Karpas-422 (cell line): ENCODE data around the gene FLT3LG. TPM values are rescaled to one million over a fixed set of nuclear protein-coding genes. Genes with fewer than 3 reads are reported as not detected.

Experiments used
- DNase-seq: peaks from one replicate; pipeline ENCODE4 v3.0.0-alpha.2; 2015
- H2AFZ ChIP-seq: fragments of 200-600 bp; sonication (generic); 2 replicates; pipeline ENCODE4 v1.6.1; 2014; ENCODE audit warnings: antibody characterized with exemption, low read length, mixed read lengths
- H3K27ac ChIP-seq: fragments of 200-600 bp; sonication (generic); 2 replicates; pipeline ENCODE4 v1.5.1; 2014; ENCODE audit warnings: mild to moderate bottlenecking, low read length, moderate library complexity
- H3K27me3 ChIP-seq: fragments of 200-600 bp; sonication (generic); 2 replicates; pipeline ENCODE4 v1.6.1; 2014; ENCODE audit warnings: low read length, mixed read lengths
- H3K36me3 ChIP-seq: fragments of 200-600 bp; sonication (generic); 2 replicates; pipeline ENCODE4 v1.6.1; 2014; ENCODE audit warnings: low read length, mixed read lengths; ENCODE audit not compliant: insufficient read depth
- H3K4me1 ChIP-seq: fragments of 200-600 bp; sonication (generic); 2 replicates; pipeline ENCODE4 v1.6.1; 2014; ENCODE audit warnings: mild to moderate bottlenecking, low read length, mixed read lengths
- H3K4me2 ChIP-seq: fragments of 200-600 bp; sonication (generic); 2 replicates; pipeline ENCODE4 v1.6.1; 2014; ENCODE audit warnings: low read length, low read depth, mild to moderate bottlenecking; ENCODE audit not compliant: poor library complexity, severe bottlenecking
- H3K4me3 ChIP-seq: fragments of 200-600 bp; sonication (generic); 2 replicates; pipeline ENCODE4 v1.5.1; 2014; ENCODE audit warnings: mild to moderate bottlenecking, antibody characterized with exemption, low read length, mixed read lengths
- H3K79me2 ChIP-seq: fragments of 200-600 bp; sonication (generic); 2 replicates; pipeline ENCODE4 v1.6.1; 2014; ENCODE audit warnings: mild to moderate bottlenecking, low read length, mixed read lengths
- H3K9ac ChIP-seq: fragments of 200-600 bp; sonication (generic); 2 replicates; pipeline ENCODE4 v1.6.0; 2014; ENCODE audit warnings: low read length
- H3K9me2 ChIP-seq: fragments of 200-600 bp; sonication (generic), shearing (Covaris generic); replicated peaks from 2 replicates; pipeline ENCODE4 v1.6.0; 2014; ENCODE audit warnings: mild to moderate bottlenecking, low read length, moderate library complexity; ENCODE audit not compliant: insufficient read depth
- H3K9me3 ChIP-seq: fragments of 300-700, 200-600 bp; sonication (generic); 2 replicates; pipeline ENCODE4 v1.6.1; 2014; ENCODE audit warnings: low read length, mixed read lengths
- H4K20me1 ChIP-seq: fragments of 200-600 bp; sonication (generic); 2 replicates; pipeline ENCODE4 v1.6.1; 2014; ENCODE audit warnings: mild to moderate bottlenecking, antibody characterized with exemption, low read length, low read depth; ENCODE audit not compliant: insufficient read depth
- total RNA-seq: library from RNA; depleted of rRNA; stranded (reverse); fragments of >200 nt; shearing (Covaris generic); gene quantifications from 2 replicates; pipeline ENCODE4 v1.2.3, GENCODE V29; 2014; ENCODE audit warnings: low replicate concordance

FLT3LG gene
- total RNA-seq, 1 experiment from 2014 or later, result 18.8 TPM

DNA sequence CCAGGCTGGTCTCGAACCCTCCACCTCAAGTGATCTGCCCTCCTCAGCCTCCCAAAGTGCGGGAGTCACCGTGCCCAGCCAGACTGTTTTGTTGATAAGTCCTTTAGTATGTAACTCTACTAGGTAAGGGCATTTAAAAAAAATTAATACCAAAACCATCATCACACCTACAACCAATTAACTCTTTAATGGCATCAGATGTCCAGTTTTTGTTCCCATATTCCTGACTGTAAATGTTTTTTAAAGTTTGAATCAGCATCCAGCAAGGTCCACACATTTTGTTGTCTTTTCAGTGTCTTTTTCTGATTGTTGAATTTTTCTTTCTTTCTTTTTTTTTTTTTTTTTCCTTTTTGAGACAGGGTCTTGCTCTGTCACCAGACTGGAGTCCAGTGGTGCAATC, 44.0 kb downstream of the FLT3LG start:
- H3K36me3 ChIP-seq, result no peaks in the 10 kb centered on the region
- H3K4me3 ChIP-seq, result no peak overlapping the region
- no peaks in the 10 kb centered on the region for H4K20me1 ChIP-seq
- H3K9me2 ChIP-seq, result no peaks in the 10 kb centered on the region
- peaks cover 5% of the 10 kb centered on the region for H3K4me1 ChIP-seq
- no peaks in the 10 kb centered on the region for H3K9me3 ChIP-seq
- no peak for DNase-seq
- no peak overlapping the region for H2AFZ ChIP-seq
- H3K4me2 ChIP-seq, result no peak overlapping the region
- no peaks in the 10 kb centered on the region for H3K79me2 ChIP-seq
- no peak overlapping the region for H3K27ac ChIP-seq
- no peaks in the 10 kb centered on the region for H3K27me3 ChIP-seq
- no peak overlapping the region for H3K9ac ChIP-seq

DNA sequence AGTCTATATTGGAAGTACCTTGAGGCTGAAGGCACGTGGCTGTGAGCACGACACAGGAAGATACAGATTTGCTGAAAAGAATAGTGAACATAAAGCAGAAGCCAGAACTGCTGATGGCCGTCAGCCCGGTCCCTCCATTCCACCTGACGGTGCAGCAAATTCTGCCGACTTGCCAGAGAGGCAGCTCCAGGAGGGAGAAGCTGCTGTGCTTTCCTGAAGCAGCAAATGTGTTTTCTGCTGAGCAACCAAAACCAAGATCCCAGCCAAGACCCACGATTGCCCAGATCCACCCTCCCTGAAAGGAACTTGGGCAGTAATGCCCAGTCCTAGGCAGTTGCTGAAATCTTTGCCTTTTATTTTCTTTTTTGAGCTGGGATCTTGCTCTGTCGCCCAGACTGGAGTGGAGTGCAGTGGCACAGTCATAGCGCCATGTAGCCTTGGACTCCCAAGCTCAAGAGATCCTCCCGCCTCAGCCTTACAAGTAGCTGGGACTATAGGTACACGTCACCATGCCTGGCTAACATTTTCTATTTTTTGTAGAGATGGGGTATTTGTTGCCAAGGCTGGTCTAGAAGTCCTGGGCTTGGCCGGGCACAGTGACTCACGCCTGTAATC, 46.8 kb downstream of the FLT3LG start:
- H3K9me2 ChIP-seq, result no peaks in the 10 kb centered on the region
- H3K36me3 ChIP-seq, result no peaks in the 10 kb centered on the region
- no peaks in the 10 kb centered on the region for H3K79me2 ChIP-seq
- H4K20me1 ChIP-seq, result no peaks in the 10 kb centered on the region
- H3K4me1 ChIP-seq, result no peaks in the 10 kb centered on the region
- no peak overlapping the region for H2AFZ ChIP-seq
- H3K27me3 ChIP-seq, result no peaks in the 10 kb centered on the region
- no peaks in the 10 kb centered on the region for H3K9me3 ChIP-seq
- no peak overlapping the region for H3K9ac ChIP-seq
- DNase-seq, result no peak
- H3K27ac ChIP-seq, result no peak overlapping the region
- H3K4me3 ChIP-seq, result no peak overlapping the region
- no peak overlapping the region for H3K4me2 ChIP-seq

DNA sequence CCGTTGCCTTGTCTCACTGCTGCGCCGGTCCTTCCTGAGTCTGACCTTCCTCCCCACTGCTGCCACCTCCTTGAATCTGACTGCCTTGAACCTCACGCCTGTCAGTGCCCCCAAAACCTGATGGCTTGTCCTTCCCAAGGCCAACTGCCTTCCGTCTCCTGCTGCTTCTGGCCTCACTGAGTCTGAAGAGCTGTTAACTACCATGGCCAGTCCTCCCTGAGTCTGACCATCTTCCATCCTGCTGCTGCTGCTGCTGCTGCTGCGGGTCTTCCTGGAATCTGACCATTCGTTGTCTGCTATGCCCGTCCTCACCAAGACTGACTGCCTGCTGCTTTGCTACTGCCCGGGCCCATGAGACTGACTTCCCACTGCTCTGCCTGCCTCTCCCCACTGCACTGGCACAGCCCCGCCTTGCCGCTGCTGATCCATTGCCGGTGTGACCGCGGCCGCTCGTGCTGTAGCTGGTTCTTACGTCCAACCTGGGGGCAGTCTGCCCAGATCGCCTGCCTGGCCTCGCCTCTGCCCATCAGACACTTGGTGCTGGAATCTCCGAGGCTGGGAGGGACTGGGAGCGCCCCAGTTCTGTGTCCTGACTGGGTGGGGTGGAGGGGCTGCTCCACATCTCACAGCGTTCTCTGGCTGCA, 50.9 kb downstream of the FLT3LG start:
- no peaks in the 10 kb centered on the region for H3K4me1 ChIP-seq
- H4K20me1 ChIP-seq, result no peaks in the 10 kb centered on the region
- no peaks in the 10 kb centered on the region for H3K36me3 ChIP-seq
- no peaks in the 10 kb centered on the region for H3K9me2 ChIP-seq
- no peaks in the 10 kb centered on the region for H3K79me2 ChIP-seq
- no peaks in the 10 kb centered on the region for H3K9me3 ChIP-seq
- DNase-seq, result no peak
- H3K27me3 ChIP-seq, result no peaks in the 10 kb centered on the region
- H3K9ac ChIP-seq, result no peak overlapping the region
- no peak overlapping the region for H3K27ac ChIP-seq
- no peak overlapping the region for H3K4me2 ChIP-seq
- no peak overlapping the region for H2AFZ ChIP-seq
- H3K4me3 ChIP-seq, result no peak overlapping the region

DNA sequence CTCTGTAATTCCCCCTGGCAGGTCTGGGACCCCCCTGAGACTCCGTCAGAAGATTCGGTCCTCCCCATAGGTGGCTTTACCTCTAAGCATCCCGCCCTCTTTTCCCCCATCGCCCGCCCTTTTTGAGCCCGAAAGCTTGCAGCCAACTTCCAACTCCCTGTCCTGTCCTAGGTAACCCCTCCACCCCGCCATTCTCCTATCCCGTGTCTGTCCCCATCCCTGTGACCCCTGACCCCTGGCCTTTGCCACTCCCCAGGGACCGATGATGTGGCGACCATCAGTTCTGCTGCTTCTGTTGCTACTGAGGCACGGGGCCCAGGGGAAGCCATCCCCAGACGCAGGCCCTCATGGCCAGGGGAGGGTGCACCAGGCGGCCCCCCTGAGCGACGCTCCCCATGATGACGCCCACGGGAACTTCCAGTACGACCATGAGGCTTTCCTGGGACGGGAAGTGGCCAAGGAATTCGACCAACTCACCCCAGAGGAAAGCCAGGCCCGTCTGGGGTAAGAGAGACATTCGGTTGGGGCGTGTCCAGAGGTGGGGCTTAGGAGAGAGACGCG, 54.3 kb downstream of the FLT3LG start:
- Histone ChIP-seq H3K9ac (no peak overlapping the region), H3K36me3 (no peaks in the 10 kb centered on the region), H3K79me2 (no peaks in the 10 kb centered on the region), H4K20me1 (no peaks in the 10 kb centered on the region), H3K9me2 (no peaks in the 10 kb centered on the region), H3K27ac (no peak overlapping the region), H3K4me1 (peaks cover 3% of the 10 kb centered on the region), H3K9me3 (no peaks in the 10 kb centered on the region), H2AFZ (no peak overlapping the region), H3K4me2 (no peak overlapping the region), H3K4me3 (no peak overlapping the region), H3K27me3 (no peaks in the 10 kb centered on the region)
- no peak for DNase-seq

DNA sequence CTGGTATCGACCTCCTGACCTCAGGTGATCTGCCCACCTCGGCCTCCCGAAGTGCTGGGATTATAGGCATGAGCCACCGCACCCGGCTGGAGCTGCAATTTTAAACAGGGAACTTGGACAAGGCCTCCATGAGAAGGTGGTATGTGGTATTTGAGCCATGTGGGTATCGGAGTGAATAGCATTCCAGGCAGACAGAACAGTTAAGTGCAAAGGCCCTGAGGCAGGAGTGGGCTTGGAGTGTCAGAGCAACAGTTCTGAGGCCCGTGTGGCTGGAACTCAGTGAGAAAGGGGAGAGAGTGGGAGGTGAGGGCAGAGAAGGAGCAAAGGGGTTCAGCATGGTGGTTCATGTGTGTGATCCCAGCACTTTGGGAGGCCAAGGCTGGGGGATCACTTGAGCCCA, 56.7 kb downstream of the FLT3LG start:
- Histone ChIP-seq H3K9me3 (no peaks in the 10 kb centered on the region), H3K4me2 (no peak overlapping the region), H3K79me2 (no peaks in the 10 kb centered on the region), H3K9me2 (no peaks in the 10 kb centered on the region), H3K9ac (no peak overlapping the region), H3K27ac (no peak overlapping the region), H3K27me3 (no peaks in the 10 kb centered on the region), H3K36me3 (no peaks in the 10 kb centered on the region), H4K20me1 (no peaks in the 10 kb centered on the region), H3K4me1 (peaks cover 16% of the 10 kb centered on the region), H3K4me3 (no peak overlapping the region), H2AFZ (no peak overlapping the region)
- no peak for DNase-seq

DNA sequence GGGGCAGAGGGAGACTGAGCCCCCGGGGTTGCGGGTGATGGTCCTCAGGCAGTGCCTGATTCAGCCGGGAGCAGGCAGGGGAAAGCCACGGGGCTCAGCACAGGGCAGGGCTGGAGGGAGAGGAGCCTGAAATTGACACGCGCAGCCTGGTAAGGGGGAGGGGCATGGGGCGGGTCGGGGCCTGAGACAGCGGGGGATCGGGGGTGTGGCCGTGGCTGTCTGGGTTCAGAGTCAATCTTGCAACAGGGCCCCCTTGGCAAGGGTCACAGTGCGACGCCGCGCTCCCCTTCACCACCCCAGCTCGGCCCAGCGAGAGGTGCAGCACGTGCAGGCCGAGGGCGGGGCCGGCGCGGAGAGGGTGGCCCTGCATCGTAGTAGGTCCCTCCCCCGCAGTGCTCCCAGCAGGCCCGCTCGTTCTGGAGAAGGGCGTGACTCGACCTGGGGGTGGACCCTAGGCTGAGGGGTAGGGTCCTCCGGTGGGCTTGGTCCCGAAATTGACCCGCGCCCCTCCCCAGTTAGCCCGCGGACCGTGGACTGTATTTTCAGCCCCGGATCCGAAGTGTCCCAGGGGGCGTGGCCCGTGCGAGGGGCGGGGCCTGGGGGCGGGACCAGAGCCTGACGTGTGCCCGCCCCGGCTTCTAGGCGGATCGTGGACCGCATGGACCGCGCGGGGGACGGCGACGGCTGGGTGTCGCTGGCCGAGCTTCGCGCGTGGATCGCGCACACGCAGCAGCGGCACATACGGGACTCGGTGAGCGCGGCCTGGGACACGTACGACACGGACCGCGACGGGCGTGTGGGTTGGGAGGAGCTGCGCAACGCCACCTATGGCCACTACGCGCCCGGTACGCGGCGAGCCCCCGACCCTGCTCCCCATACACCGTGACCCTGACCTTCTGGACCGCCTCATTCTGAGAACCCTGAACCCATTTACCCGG, 59.8 kb downstream of the FLT3LG start:
- Histone ChIP-seq H3K36me3 (no peaks in the 10 kb centered on the region), H3K27ac (no peak overlapping the region), H4K20me1 (no peaks in the 10 kb centered on the region), H3K9me2 (no peaks in the 10 kb centered on the region), H2AFZ (peak overlapping the region; percentile 82; the same call in 1 of the 2 replicates), H3K9ac (peak overlapping the region; percentile 53), H3K79me2 (no peaks in the 10 kb centered on the region), H3K4me2 (peak overlapping the region; percentile 81), H3K4me1 (peaks cover 31% of the 10 kb centered on the region), H3K9me3 (no peaks in the 10 kb centered on the region), H3K27me3 (no peaks in the 10 kb centered on the region), H3K4me3 (peak overlapping the region; percentile 66)
- peak; percentile 95 for DNase-seq

DNA sequence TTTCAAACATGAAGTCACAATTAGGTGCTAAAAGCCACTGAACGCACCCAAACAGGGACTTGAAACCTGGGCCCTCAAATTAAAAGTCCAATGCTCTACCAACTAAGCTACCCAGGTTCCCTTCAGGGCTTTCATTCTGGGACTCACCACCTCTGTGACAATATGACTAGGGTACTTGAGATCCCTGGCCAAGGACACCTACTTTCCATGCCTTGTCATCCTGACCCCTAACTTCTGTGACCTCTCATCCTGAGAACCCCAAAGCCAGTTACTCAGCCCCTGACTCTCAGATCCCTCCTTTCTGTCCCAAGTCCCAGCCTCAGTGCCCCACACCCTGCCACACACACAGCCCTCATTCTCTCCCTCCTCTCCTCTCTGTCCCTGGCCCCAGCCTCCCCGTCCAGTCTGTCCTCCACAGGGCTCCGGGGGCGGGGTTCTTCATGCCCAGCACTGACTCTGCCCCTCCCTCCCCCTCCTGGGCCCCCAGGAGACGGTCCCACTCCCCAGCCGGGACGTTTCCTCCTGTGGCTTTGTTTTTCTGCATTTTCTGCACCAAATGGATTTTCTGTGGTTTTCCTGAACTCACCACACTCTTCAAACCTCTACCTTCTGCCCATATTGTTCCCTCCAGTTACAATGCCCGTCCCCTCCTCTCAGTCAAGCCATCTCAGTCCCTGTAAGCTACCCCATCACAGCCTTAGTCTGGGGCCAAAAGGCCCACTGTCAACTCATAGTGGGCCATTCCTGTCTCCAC, 60.8 kb downstream of the FLT3LG start:
- H3K36me3 ChIP-seq, result no peaks in the 10 kb centered on the region
- H3K4me1 ChIP-seq, result peaks cover 31% of the 10 kb centered on the region
- H3K4me3 ChIP-seq, result peak overlapping the region; percentile 66
- H3K9me2 ChIP-seq, result no peaks in the 10 kb centered on the region
- H4K20me1 ChIP-seq, result no peaks in the 10 kb centered on the region
- no peaks in the 10 kb centered on the region for H3K9me3 ChIP-seq
- peak overlapping the region; percentile 53; the same call in 1 of the 2 replicates for H3K9ac ChIP-seq
- no peaks in the 10 kb centered on the region for H3K79me2 ChIP-seq
- no peak overlapping the region for H3K27ac ChIP-seq
- peak overlapping the region; percentile 81 for H3K4me2 ChIP-seq
- H3K27me3 ChIP-seq, result no peaks in the 10 kb centered on the region
- no peak overlapping the region for H2AFZ ChIP-seq
- no peak for DNase-seq
